NOMO-1 treated with dmso at 0.1 percent for 144 hours (cell line): ENCODE results near the gene ACE2.

Experiments
- DNase-seq: peaks from one replicate; lab custom pipeline; 2025; ENCODE audit not compliant: unreplicated experiment; lab: John Stamatoyannopoulos, UW

Gene ACE2

DNA sequence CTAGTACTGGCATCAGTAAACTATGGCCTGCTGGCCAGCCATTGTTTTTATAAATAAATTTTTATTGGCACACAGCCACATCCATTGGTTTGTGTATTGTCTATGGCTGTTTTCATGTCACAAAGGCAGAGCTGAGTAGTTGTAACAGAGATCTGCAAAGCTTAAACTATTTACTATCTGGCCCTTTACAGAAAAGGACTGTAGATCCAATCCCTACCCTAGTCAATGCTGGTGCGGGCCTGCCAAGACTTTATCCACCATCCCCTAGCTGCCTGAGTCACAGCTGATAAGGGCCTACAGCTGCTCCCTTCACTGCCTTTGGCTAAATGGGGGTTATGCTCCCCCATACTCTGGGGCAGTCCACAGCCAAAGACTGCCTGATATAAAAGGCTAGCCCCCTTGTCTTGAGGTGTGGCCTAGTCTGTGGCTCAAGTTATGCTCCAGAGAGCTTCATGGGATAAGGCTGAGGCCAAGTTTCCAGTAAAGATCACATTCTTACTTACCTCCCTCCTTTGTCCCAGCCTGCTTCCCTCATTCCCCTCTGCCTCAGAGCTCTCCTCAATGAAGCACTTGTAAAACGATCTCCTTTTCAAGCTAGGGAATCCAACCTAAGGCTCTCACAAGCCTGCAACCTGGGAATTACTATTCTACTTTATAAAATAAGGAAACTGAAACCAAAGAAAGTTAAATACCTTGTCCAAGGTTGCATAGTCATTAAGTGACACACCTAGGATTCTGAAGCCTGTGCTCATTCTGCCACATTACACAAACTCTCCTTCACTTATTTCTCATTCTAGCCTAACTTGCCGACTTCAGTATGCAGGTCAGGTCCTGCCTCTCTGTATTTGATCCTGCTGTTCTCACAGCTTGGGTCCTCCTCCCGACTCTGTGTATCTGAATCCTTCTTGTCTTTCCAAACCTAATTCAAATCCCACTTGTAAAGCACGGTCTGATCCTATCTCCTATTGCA lies 20.7 kb downstream of the ACE2 start:
- DNase-seq = no peak

- DNase-seq = no peak
Observed at GRCh38 chrX:15576019-15576418, 24.7 kb downstream of the ACE2 start.

DNA sequence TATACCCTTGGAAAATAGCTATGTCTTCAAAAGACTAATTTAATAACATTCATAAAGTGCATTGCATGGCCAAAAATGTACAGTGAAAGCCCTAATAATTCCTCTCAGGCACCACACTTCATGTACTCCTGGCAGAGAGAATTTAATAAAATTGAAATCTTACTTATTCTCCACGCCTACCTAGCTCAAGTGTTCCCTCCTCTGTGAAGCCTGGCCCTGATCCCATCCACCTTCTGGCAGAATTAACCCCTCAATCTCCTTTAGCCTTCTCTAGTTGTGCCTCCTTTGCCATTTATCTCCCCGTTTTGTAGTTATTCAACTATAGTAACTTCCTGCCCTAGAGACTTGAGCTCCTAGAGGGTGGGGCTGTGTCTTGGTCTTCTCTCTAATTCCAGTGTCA lies 26.7 kb downstream of the ACE2 start:
- DNase-seq = no peak

GRCh38 chrX:15570145-15570544 lies 30.6 kb downstream of the ACE2 start:
- DNase-seq = no peak

DNA sequence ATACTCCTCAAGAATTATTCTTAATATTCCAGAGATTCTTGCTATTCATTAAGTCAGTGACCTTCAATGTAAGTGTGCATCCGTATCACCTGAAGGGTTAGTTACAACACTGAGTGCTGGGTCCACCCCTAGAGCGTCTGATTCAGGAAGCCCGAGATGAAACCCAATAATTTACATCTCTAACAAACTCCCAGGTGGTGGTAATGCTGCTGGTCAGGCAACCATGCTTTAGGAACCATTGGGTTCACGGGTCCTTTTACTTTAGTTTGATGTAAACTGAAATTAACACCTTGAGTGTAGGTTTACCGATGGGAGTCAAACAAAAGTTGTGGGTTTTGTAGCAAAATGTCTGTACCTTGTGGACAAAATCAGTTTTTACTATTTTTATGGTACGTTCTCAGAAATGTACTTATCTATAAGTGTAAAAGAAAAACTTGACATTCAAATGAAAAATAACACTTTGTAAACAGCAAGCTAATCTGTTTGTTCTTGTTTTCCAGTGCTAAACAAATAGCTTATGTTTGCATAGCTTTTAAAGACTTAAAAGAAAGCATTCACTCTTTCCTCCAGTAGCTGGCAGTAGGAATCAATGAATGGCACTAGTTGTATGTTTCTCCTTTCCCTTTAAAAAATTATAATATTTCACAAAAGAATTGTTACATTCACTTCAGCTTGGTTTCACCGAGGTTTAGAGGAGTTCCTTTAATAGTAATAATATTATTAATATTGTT lies 32.7 kb downstream of the ACE2 start:
- DNase-seq = no peak

- no peak for DNase-seq
Observed at GRCh38 chrX:15567267-15567666, 33.5 kb downstream of the ACE2 start.

DNA sequence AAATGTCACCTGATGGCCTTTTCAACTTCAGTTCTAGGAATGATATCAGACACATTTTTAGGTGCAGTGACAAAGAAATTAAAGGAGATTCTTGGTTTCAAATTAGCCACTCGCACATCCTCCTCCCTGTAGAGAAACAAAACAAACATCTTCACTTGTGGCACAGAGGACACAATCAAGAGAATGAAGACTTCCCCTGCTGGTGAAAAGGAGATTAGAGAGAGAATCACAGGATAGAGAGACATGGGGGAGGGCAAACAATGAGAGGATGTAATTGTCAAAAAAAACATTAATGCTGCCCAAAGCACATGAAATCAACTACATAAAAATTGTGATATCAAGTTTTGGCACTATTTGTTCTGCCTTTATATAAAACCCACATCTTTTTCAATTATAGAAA lies 34.5 kb downstream of the ACE2 start:
- DNase-seq = no peak

DNA sequence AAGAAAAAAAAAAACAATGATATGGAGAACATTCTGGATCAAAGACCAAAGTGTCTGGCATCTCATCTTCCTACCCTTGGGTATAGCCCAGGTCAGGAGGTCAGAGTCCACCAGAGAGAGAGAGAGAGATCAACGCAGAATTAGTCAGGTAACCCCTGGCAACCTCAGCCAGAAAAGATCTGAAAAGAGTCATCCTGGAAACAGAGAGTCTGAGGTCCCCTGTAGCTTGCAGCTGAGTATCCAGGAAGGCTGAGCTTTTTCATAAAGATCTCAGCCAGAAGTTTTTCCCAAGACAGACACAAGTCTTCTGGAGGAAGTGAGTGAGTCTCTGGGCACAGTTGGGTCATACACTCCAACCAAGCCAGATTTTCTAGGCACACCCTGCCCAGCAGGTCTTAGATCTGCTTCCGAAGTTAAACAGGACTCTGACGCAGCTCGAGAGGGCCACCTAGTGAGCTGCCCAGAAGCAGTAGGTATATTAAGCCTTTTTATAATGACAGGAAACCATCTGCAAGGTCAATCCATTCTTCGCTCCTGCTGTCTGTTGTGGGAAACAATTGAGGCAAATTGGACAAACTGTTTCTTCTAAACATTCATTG lies 35.7 kb downstream of the ACE2 start:
- DNase-seq = peak; percentile 60

GRCh38 chrX:15563056-15563455 lies 37.7 kb downstream of the ACE2 start:
- no peak for DNase-seq

GRCh38 chrX:15560924-15561323 lies 39.8 kb downstream of the ACE2 start:
- no peak for DNase-seq

DNA sequence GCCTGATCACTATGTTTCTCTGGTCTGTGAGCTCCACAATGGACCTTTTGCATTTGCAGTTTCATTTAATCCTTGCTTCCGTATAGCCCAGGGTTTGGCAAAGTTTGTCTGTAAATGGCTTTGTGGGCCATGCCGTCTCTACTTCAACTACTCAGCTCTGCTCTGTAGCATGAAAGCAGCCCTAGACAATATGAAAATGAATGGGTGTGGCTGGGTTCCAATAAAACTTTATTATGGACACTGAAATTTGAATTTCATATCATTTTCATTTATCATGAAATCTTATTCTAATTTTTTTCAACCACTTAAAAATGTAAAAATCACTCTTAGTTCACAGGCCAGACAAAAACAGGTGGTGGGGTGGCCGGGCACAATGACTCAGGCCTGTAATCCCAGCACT lies 41.5 kb downstream of the ACE2 start:
- no peak for DNase-seq

DNA sequence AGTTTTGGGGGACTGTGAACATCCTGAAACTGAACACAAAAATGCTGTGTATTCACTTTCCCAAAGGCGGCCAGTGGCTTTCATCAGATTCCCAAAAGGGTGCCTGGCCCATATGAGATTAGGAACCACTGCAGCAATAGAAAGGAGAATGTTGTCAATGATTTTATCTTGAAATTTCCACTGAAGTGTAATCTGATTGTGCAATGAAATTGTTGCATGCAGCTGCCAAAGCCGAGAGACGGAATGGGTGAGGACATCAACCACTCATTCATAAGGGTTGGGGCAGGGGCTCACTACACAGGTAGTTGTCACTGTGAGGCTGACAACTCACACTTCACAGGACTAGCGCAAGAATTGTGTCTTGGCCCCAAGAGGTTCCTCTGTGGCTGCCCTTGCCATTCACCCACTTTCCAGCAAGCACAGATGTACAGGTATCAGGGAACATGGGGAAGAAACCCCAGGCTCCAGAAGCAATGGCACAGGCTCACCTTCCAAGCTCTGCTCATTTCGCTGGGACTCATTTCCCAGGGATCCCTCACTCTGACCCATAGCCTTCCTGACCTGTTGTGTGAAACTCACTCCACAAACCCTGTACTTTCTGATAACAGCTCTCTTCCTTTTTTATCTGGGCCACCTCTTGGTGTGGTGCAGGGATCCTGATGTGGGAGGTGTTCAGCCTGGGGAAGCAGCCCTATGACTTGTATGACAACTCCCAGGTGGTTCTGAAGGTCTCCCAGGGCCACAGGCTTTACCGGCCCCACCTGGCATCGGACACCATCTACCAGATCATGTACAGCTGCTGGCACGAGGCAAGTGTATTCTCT lies 51.4 kb downstream of the ACE2 start:
- no peak for DNase-seq

DNA sequence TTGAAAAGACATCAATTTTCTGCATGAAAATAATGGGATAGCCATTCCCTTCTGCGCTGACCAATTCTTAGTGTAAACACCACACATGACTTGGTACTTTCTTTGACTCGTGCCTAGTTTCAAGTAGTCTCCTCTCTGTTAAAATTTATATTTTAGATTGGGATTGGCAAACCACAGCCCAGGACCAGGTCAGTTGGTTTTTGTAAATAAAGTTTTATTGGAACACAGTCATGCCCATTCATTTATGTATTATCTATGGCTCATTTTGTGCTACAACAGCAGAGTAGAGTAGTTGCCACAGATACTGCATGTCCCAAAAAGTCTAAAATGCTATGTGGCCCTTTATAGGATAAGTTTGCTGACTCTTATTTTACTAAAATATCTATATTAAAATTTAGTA lies 53.4 kb downstream of the ACE2 start:
- DNase-seq = no peak

- DNase-seq = peak; percentile 59
Observed at GRCh38 chrX:15546745-15547144, 54.0 kb downstream of the ACE2 start.

GRCh38 chrX:15530318-15530717 lies 70.4 kb downstream of the ACE2 start:
- no peak for DNase-seq

DNA sequence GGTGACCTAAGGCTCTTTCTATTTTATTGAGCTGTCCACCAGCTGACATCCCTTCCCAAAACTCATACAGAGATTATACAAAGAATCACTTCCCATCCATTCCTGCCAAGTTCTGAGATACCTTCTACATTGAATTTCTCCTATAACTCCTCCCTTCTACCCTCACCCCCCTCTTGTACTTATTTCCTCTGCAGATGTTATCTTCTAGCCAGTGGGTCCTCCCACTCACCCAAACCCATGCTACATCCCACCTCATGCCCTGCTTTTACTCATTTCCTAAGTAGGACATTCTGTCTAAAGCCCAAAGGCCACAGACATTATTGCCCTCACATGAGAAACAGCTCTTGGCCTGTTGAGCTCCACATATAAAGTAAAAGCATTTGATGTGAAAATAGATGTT lies 71.6 kb downstream of the ACE2 start:
- DNase-seq = no peak

- DNase-seq = no peak
Observed at GRCh38 chrX:15525664-15526416, 74.9 kb downstream of the ACE2 start.

GRCh38 chrX:15524417-15524816 lies 76.3 kb downstream of the ACE2 start:
- no peak for DNase-seq

GRCh38 chrX:15523088-15523487 lies 77.7 kb downstream of the ACE2 start:
- DNase-seq = no peak

GRCh38 chrX:15522464-15522863 lies 78.3 kb downstream of the ACE2 start:
- DNase-seq = no peak
